Measurements from ENCODE around the gene PHF24.

- TF ChIP-seq POLR2AphosphoS5 (IDR thresholded peaks at IDR 0.05) = no peak
- TF ChIP-seq, protein P1, sequence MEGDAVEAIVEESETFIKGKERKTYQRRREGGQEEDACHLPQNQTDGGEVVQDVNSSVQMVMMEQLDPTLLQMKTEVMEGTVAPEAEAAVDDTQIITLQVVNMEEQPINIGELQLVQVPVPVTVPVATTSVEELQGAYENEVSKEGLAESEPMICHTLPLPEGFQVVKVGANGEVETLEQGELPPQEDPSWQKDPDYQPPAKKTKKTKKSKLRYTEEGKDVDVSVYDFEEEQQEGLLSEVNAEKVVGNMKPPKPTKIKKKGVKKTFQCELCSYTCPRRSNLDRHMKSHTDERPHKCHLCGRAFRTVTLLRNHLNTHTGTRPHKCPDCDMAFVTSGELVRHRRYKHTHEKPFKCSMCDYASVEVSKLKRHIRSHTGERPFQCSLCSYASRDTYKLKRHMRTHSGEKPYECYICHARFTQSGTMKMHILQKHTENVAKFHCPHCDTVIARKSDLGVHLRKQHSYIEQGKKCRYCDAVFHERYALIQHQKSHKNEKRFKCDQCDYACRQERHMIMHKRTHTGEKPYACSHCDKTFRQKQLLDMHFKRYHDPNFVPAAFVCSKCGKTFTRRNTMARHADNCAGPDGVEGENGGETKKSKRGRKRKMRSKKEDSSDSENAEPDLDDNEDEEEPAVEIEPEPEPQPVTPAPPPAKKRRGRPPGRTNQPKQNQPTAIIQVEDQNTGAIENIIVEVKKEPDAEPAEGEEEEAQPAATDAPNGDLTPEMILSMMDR (IDR thresholded peaks at IDR 0.05) = peak in 1 of 4 experiments; percentile 42
- TF ChIP-seq POLR2A (IDR thresholded peaks at IDR 0.05) = no peak
Observed at GRCh38 chr9:34929506-34930102, 28.5 kb upstream of the PHF24 start.

Data from gastroesophageal sphincter (tissue), 3 donors.